ENCODE results near the gene PES1.
"Not testable (repeated sequence)": the region's sequence is repeated elsewhere in the genome, so short reads cannot be mapped to it uniquely, and the experiment has no call there.

- not testable (repeated sequence) for TF ChIP-seq CTCF (conservative IDR thresholded peaks at IDR 0.05; ENCODE audit: low read depth in 2 of 2); REST (IDR thresholded peaks at IDR 0.05; ENCODE audit: unreplicated experiment); POLR2AphosphoS5 (IDR thresholded peaks at IDR 0.05; ENCODE audit: low read depth); EZH2phosphoT487 (IDR thresholded peaks at IDR 0.05; ENCODE audit: unreplicated experiment); EZH2 (IDR thresholded peaks at IDR 0.05; ENCODE audit: low read depth, unreplicated experiment); ZNF331 (CRISPR knock-in tag; IDR thresholded peaks at IDR 0.05; ENCODE audit: low read depth); ETS1 (IDR thresholded peaks at IDR 0.05); CREB1 (CRISPR knock-in tag; IDR thresholded peaks at IDR 0.05; ENCODE audit: low read depth); NANOG (IDR thresholded peaks at IDR 0.05; ENCODE audit: borderline replicate concordance); ZNF114 (CRISPR knock-in tag; IDR thresholded peaks at IDR 0.05); STAT1 (IDR thresholded peaks at IDR 0.05; ENCODE audit: unreplicated experiment)
Measured at GRCh38 chr22:30551813-30552212, 39.9 kb downstream of the PES1 start.

Measured in GM23338 (cell line).